Astrocyte (in vitro differentiated cells and primary cell): ENCODE measurements around the gene EPHB1. TPM values are rescaled to one million over a fixed set of nuclear protein-coding genes. Genes with fewer than 3 reads are reported as not detected.

ENCODE experiments used
- DNase-seq: peaks from one replicate; pipeline ENCODE4 v3.0.0-alpha.2; 2010; ENCODE audit warnings: low read depth
- FAIRE-seq: peaks from 2 replicates; lab custom pipeline; 2011; peaks lifted over from hg19 to GRCh38; lab: Jason Lieb, UNC
- H2AFZ ChIP-seq: 2 replicates; pipeline ENCODE4 v1.6.0; 2012; ENCODE audit warnings: low read depth, low read length, inconsistent platforms
- H3K27ac ChIP-seq: 2 replicates; pipeline ENCODE4 v1.5.1; 2011; ENCODE audit warnings: low read depth, low read length, inconsistent platforms
- H3K27me3 ChIP-seq: 2 replicates; pipeline ENCODE4 v1.6.0; 2011; ENCODE audit warnings: low read length, inconsistent platforms; ENCODE audit not compliant: insufficient read depth
- H3K36me3 ChIP-seq: 2 replicates; pipeline ENCODE4 v1.5.1; 2011; ENCODE audit warnings: low read length, inconsistent platforms; ENCODE audit not compliant: insufficient read depth
- H3K4me1 ChIP-seq: 2 replicates; pipeline ENCODE4 v1.5.1; 2011; ENCODE audit warnings: low read length, inconsistent platforms; ENCODE audit not compliant: insufficient read depth
- H3K4me2 ChIP-seq: 2 replicates; pipeline ENCODE4 v1.6.0; 2012; ENCODE audit warnings: low read length, inconsistent platforms
- H3K4me3 ChIP-seq: 2 replicates; pipeline ENCODE4 v1.5.1; 2011; ENCODE audit warnings: low read depth, mild to moderate bottlenecking, low read length, inconsistent platforms; ENCODE audit not compliant: insufficient read depth
- H3K79me2 ChIP-seq: 2 replicates; pipeline ENCODE4 v1.6.0; 2012; ENCODE audit warnings: mild to moderate bottlenecking, low read length, inconsistent platforms; ENCODE audit not compliant: insufficient read depth
- H3K9ac ChIP-seq: 2 replicates; pipeline ENCODE4 v1.6.0; 2012; ENCODE audit warnings: mild to moderate bottlenecking, low read length, inconsistent platforms
- H3K9me3 ChIP-seq: 2 replicates; pipeline ENCODE4 v1.5.1; 2012; ENCODE audit warnings: low read depth, mild to moderate bottlenecking, low read length, inconsistent platforms; ENCODE audit not compliant: insufficient read depth
- H4K20me1 ChIP-seq: 2 replicates; pipeline ENCODE4 v1.6.0; 2012; ENCODE audit warnings: low read length, inconsistent platforms; ENCODE audit not compliant: insufficient read depth
- H3K27ac Mint-ChIP-seq: one replicate; pipeline ENCODE4 v1.8.0; 2021; ENCODE audit warnings: mild to moderate bottlenecking, mixed read lengths; ENCODE audit not compliant: unreplicated experiment
- H3K27me3 Mint-ChIP-seq: one replicate; pipeline ENCODE4 v1.8.0; 2021; ENCODE audit warnings: low read depth, mixed read lengths; ENCODE audit not compliant: unreplicated experiment
- H3K36me3 Mint-ChIP-seq: one replicate; pipeline ENCODE4 v1.8.0; 2021; ENCODE audit warnings: low read depth, mixed read lengths; ENCODE audit not compliant: unreplicated experiment
- H3K4me1 Mint-ChIP-seq: one replicate; pipeline ENCODE4 v1.8.0; 2021; ENCODE audit warnings: low read depth, mixed read lengths; ENCODE audit not compliant: unreplicated experiment
- H3K4me3 Mint-ChIP-seq: one replicate; pipeline ENCODE4 v1.8.0; 2021; ENCODE audit warnings: mild to moderate bottlenecking, moderate library complexity, mixed read lengths; ENCODE audit not compliant: unreplicated experiment
- H3K9me3 Mint-ChIP-seq: one replicate; pipeline ENCODE4 v1.8.0; 2021; ENCODE audit warnings: mild to moderate bottlenecking, mixed read lengths; ENCODE audit not compliant: unreplicated experiment
- EZH2 ChIP-seq: IDR thresholded peaks from 2 replicates; pipeline ENCODE4 v1.6.1; 2012; ENCODE audit warnings: mild to moderate bottlenecking, low read length, inconsistent platforms; ENCODE audit not compliant: insufficient read depth
- total RNA-seq: library from RNA; stranded (reverse); gene quantifications from 2 replicates; pipeline ENCODE4 v1.2.1, GENCODE V29; 2021
- TF ChIP-seq, protein P1 (sequence below): IDR thresholded peaks from 2 replicates; pipeline ENCODE4 v1.5.1; 2011; ENCODE audit warnings: low read depth, mild to moderate bottlenecking, inconsistent platforms, low read length, moderate library complexity; ENCODE audit not compliant: insufficient read depth

Gene EPHB1
- total RNA-seq, 1 donor from 2014 or later, result 4.1 TPM

GRCh38 chr3:134797057-134797740 lies 2.1 kb downstream of the EPHB1 start:
- Histone ChIP-seq H3K9me3 (no peaks in the 10 kb centered on the region), H3K4me3 (peak overlapping the region; percentile 72), H2AFZ (peak overlapping the region; percentile 97), H3K36me3 (no peaks in the 10 kb centered on the region), H3K4me1 (peaks cover 14% of the 10 kb centered on the region), H3K4me2 (peak overlapping the region; percentile 100), H3K9ac (peak overlapping the region; percentile 79), H3K79me2 (no peaks in the 10 kb centered on the region), H3K27me3 (peaks cover 17% of the 10 kb centered on the region), H4K20me1 (no peaks in the 10 kb centered on the region), H3K27ac (no peak overlapping the region)
- Mint-ChIP-seq H3K4me3 (peak overlapping the region; percentile 80), H3K36me3 (peaks cover 2% of the 10 kb centered on the region), H3K9me3 (peaks cover 2% of the 10 kb centered on the region), H3K27me3 (peaks cover 61% of the 10 kb centered on the region), H3K27ac (peak overlapping the region; percentile 14), H3K4me1 (peaks cover 5% of the 10 kb centered on the region)
- TF ChIP-seq EZH2, result no peak
- TF ChIP-seq, protein P1, sequence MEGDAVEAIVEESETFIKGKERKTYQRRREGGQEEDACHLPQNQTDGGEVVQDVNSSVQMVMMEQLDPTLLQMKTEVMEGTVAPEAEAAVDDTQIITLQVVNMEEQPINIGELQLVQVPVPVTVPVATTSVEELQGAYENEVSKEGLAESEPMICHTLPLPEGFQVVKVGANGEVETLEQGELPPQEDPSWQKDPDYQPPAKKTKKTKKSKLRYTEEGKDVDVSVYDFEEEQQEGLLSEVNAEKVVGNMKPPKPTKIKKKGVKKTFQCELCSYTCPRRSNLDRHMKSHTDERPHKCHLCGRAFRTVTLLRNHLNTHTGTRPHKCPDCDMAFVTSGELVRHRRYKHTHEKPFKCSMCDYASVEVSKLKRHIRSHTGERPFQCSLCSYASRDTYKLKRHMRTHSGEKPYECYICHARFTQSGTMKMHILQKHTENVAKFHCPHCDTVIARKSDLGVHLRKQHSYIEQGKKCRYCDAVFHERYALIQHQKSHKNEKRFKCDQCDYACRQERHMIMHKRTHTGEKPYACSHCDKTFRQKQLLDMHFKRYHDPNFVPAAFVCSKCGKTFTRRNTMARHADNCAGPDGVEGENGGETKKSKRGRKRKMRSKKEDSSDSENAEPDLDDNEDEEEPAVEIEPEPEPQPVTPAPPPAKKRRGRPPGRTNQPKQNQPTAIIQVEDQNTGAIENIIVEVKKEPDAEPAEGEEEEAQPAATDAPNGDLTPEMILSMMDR, result no peak
- DNase-seq, result no peak
- no peak for FAIRE-seq

DNA sequence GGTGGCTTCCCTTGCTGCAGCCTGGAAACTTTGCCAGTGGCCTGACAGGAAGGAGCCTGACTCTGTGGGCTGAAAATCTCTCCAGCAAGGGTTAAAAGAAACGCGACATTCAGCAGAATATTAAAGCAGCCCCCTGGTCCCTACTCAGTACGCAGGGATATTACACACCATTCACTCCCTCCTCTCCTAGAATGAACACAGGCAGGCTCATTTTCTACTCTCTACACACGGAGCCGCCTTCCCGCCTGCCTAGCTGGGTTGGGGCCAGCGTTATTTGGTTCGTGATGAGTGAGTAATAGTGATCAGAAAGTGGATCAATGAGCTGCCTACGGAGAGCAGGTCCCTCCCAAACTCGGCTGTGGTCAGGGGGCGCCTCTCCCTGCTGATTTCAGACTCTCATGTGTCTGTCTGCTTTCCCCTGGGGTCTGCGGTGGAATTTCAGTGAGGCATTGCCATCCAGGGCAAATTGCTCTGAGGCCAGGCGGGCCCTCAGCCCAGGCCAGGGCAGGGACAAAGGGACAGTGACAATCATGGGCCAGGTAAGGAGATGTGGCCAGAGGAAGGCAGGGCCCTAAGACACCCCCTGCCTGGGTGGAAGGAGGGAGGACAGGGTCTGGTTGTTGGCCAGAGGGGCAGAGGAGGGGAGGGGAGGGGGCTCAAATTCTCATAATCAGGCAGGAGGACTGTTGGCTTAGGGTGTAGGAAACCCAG lies 2.8 kb downstream of the EPHB1 start:
- peak overlapping the region; percentile 72 for H3K4me3 ChIP-seq
- FAIRE-seq, result no peak
- peaks cover 59% of the 10 kb centered on the region for H3K27me3 Mint-ChIP-seq

More for the DNA sequence above, 2.8 kb downstream of the EPHB1 start:
- Histone ChIP-seq H3K27ac (no peak overlapping the region), H3K79me2 (no peaks in the 10 kb centered on the region), H3K9me3 (no peaks in the 10 kb centered on the region), H3K4me2 (peak overlapping the region; percentile 100), H3K9ac (no peak overlapping the region), H3K4me1 (peaks cover 14% of the 10 kb centered on the region), H3K27me3 (peaks cover 17% of the 10 kb centered on the region), H2AFZ (peak overlapping the region; percentile 97), H4K20me1 (no peaks in the 10 kb centered on the region), H3K36me3 (no peaks in the 10 kb centered on the region)
- no peak overlapping the region for H3K27ac Mint-ChIP-seq
- H3K4me1 Mint-ChIP-seq, result peaks cover 5% of the 10 kb centered on the region
- DNase-seq, result no peak
- no peak overlapping the region for H3K4me3 Mint-ChIP-seq
- H3K36me3 Mint-ChIP-seq, result peaks cover 2% of the 10 kb centered on the region
- peaks cover under 1% of the 10 kb centered on the region for H3K9me3 Mint-ChIP-seq
- no peak for TF ChIP-seq EZH2
- TF ChIP-seq, protein P1, result no peak
